HepG2 (cell line): ENCODE data around the gene MEIS1. TPM values are rescaled to one million over a fixed set of nuclear protein-coding genes. Genes with fewer than 3 reads are reported as not detected.

ENCODE experiments used
- AKNA ChIP-seq: sonication (generic); formaldehyde crosslinking; IDR thresholded peaks from 2 replicates; pipeline ENCODE4 v1.4.0; 2020; ENCODE audit warnings: missing genetic modification reagents, borderline replicate concordance
- ARHGAP35 ChIP-seq: sonication (generic); formaldehyde crosslinking; IDR thresholded peaks from 2 replicates; pipeline ENCODE4 v1.9.0; 2022; ENCODE audit warnings: mild to moderate bottlenecking, inconsistent platforms, moderate library complexity, missing genetic modification reagents, borderline replicate concordance
- ELK4 ChIP-seq: sonication (generic); formaldehyde crosslinking; IDR thresholded peaks from 2 replicates; pipeline ENCODE4 v1.9.0; 2021; ENCODE audit warnings: missing genetic modification reagents, borderline replicate concordance
- MAFF ChIP-seq: IDR thresholded peaks from 2 replicates; pipeline ENCODE4 v1.6.1; 2011; ENCODE audit warnings: low read depth, low read length, improper control_type of control experiment
- MXD3 ChIP-seq: IDR thresholded peaks from 2 replicates; pipeline ENCODE4 v1.6.1; 2016; ENCODE audit warnings: mild to moderate bottlenecking, missing biosample characterization, missing genetic modification reagents
- NR1H2 ChIP-seq: sonication (generic); formaldehyde crosslinking; IDR thresholded peaks from 2 replicates; pipeline ENCODE4 v1.8.1; 2022; ENCODE audit warnings: low read depth, missing genetic modification reagents, borderline replicate concordance
- TRIM24 ChIP-seq: sonication (generic); formaldehyde crosslinking; IDR thresholded peaks from 2 replicates; pipeline ENCODE4 v1.8.0; 2022; ENCODE audit warnings: mild to moderate bottlenecking, missing genetic modification reagents
- YEATS4 ChIP-seq: sonication (generic); formaldehyde crosslinking; IDR thresholded peaks from 2 replicates; pipeline ENCODE4 v1.4.0; 2020; ENCODE audit warnings: missing genetic modification reagents, borderline replicate concordance
- ZNF468 ChIP-seq: sonication (generic); formaldehyde crosslinking; IDR thresholded peaks from 2 replicates; pipeline ENCODE4 v1.8.0; 2022; ENCODE audit warnings: mild to moderate bottlenecking, moderate library complexity, missing genetic modification reagents
- ZSCAN29 ChIP-seq: sonication (generic); formaldehyde crosslinking; conservative IDR thresholded peaks from 2 replicates; pipeline ENCODE4 v1.4.0; 2020; ENCODE audit warnings: mild to moderate bottlenecking, missing genetic modification reagents
- polyA plus RNA-seq, 8 experiments: library from polyadenylated mRNA; depleted of rRNA in 3 of 8; stranded (reverse) in 7 of 8; unstranded in 1 of 8; fragments of >200 nt; fragmentation: Illumina TruSeq in 4 of 8; extraction: Trizol in 4 of 8; gene quantifications; 2 replicates each; pipeline versions ENCODE4 v1.2.1 to v1.2.3, GENCODE V29; 2011 to 2016; ENCODE audit warnings: low read depth in 4 of 8, missing spikeins in 1 of 8, mixed read lengths in 1 of 8; ENCODE audit not compliant: insufficient read depth in 1 of 8
- total RNA-seq, 5 experiments: library from RNA; depleted of rRNA; stranded (reverse); fragments of >200 nt; fragmentation: Illumina TruSeq; extraction: Trizol; gene quantifications; 2 replicates each; pipeline ENCODE4 v1.2.3, GENCODE V29; 2016; ENCODE audit warnings: low read depth in 1 of 5
- TF ChIP-seq, protein P1 (sequence below): sonication (generic); formaldehyde crosslinking; IDR thresholded peaks from 2 replicates; pipeline ENCODE4 v1.4.0; 2020; ENCODE audit warnings: mild to moderate bottlenecking, missing genetic modification reagents
- TF ChIP-seq, protein P2 (sequence below), 2 experiments: sonication (generic) in 1 of 2; formaldehyde crosslinking in 1 of 2; IDR thresholded peaks; 2 replicates each; pipeline versions ENCODE4 v1.4.0 to v1.6.1; 2016 to 2020; ENCODE audit warnings: borderline replicate concordance in 1 of 2, low read depth in 1 of 2, mild to moderate bottlenecking in 1 of 2, missing genetic modification reagents in 1 of 2

The MEIS1 gene
- total and polyA plus RNA-seq, 2 of the 13 experiments (the other 11 are each of a cell fraction or from before 2014, with no cell fraction given): 3.8 to 6.0 TPM

DNA sequence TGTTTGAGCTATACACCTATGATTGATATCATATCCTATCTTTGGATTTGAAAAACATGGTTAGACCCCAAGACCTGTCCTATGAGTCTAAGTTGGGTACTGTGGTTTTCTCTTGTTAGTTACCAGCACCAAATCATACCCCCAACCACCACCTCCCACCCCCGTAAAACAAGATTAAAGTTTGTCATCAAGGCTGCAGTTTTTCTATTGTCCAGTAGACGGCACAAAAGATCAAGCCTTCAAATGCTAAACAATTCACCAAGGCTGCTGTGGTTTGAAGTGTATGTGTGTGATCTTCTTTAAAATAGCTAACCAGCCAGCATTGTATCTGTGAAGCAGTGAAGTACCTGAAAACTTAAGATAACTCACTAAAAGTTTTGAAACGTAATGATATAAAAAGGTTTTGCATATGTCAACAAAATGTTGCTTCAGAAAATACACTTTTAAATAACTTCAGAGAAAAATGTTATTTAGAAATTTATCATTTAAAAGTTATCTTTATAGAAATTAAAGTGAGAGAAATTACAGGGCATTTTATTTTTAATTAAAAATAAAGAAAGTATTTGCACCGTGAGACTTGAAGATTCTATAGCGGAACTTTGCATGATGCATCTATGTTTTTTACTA is 5.8 kb upstream of the MEIS1 start (continued):
- TF ChIP-seq AKNA (CRISPR knock-in tag) (no peak), ARHGAP35 (no peak), YEATS4 (CRISPR knock-in tag) (no peak), NR1H2 (CRISPR knock-in tag) (no peak), ZSCAN29 (CRISPR knock-in tag) (no peak), ZNF468 (CRISPR knock-in tag) (no peak), TRIM24 (no peak), MXD3 (no peak), ELK4 (CRISPR knock-in tag) (no peak), MAFF (no peak)
- TF ChIP-seq, protein P1, sequence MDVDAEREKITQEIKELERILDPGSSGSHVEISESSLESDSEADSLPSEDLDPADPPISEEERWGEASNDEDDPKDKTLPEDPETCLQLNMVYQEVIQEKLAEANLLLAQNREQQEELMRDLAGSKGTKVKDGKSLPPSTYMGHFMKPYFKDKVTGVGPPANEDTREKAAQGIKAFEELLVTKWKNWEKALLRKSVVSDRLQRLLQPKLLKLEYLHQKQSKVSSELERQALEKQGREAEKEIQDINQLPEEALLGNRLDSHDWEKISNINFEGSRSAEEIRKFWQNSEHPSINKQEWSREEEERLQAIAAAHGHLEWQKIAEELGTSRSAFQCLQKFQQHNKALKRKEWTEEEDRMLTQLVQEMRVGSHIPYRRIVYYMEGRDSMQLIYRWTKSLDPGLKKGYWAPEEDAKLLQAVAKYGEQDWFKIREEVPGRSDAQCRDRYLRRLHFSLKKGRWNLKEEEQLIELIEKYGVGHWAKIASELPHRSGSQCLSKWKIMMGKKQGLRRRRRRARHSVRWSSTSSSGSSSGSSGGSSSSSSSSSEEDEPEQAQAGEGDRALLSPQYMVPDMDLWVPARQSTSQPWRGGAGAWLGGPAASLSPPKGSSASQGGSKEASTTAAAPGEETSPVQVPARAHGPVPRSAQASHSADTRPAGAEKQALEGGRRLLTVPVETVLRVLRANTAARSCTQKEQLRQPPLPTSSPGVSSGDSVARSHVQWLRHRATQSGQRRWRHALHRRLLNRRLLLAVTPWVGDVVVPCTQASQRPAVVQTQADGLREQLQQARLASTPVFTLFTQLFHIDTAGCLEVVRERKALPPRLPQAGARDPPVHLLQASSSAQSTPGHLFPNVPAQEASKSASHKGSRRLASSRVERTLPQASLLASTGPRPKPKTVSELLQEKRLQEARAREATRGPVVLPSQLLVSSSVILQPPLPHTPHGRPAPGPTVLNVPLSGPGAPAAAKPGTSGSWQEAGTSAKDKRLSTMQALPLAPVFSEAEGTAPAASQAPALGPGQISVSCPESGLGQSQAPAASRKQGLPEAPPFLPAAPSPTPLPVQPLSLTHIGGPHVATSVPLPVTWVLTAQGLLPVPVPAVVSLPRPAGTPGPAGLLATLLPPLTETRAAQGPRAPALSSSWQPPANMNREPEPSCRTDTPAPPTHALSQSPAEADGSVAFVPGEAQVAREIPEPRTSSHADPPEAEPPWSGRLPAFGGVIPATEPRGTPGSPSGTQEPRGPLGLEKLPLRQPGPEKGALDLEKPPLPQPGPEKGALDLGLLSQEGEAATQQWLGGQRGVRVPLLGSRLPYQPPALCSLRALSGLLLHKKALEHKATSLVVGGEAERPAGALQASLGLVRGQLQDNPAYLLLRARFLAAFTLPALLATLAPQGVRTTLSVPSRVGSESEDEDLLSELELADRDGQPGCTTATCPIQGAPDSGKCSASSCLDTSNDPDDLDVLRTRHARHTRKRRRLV (CRISPR knock-in tag): no peak
- TF ChIP-seq, protein P2, sequence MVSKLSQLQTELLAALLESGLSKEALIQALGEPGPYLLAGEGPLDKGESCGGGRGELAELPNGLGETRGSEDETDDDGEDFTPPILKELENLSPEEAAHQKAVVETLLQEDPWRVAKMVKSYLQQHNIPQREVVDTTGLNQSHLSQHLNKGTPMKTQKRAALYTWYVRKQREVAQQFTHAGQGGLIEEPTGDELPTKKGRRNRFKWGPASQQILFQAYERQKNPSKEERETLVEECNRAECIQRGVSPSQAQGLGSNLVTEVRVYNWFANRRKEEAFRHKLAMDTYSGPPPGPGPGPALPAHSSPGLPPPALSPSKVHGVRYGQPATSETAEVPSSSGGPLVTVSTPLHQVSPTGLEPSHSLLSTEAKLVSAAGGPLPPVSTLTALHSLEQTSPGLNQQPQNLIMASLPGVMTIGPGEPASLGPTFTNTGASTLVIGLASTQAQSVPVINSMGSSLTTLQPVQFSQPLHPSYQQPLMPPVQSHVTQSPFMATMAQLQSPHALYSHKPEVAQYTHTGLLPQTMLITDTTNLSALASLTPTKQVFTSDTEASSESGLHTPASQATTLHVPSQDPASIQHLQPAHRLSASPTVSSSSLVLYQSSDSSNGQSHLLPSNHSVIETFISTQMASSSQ (IDR thresholded peaks at IDR 0.05; ENCODE audit: low read depth): no peak
- TF ChIP-seq, protein P2 (CRISPR knock-in tag; IDR thresholded peaks at IDR 0.05; ENCODE audit: borderline replicate concordance): no peak
